ENCODE data around the gene FCGR2B.
"Not testable (repeated sequence)": the region's sequence is repeated elsewhere in the genome, so short reads cannot be mapped to it uniquely, and the experiment has no call there.

FCGR2B gene

GRCh38 chr1:161662684-161663339, at the start of gene FCGR2B:
TSS of gene FCGR2B (plus strand) at chr1:161663143. CDS start at chr1:161663242, 99 bp downstream.
- DNase-seq = not testable (repeated sequence)

GRCh38 chr1:161616417-161616816, 46.5 kb upstream of the FCGR2B start:
- not testable (repeated sequence) for DNase-seq

- DNase-seq = not testable (repeated sequence)
Measured at GRCh38 chr1:161618517-161618916, 44.4 kb upstream of the FCGR2B start.

- not testable (repeated sequence) for DNase-seq
Measured at GRCh38 chr1:161620399-161620798, 42.5 kb upstream of the FCGR2B start.

GRCh38 chr1:161621181-161622000, 41.6 kb upstream of the FCGR2B start:
- peak; percentile 78 for DNase-seq

- DNase-seq = not testable (repeated sequence)
Measured at GRCh38 chr1:161622054-161622453, 40.9 kb upstream of the FCGR2B start.

GRCh38 chr1:161623401-161624051, 39.4 kb upstream of the FCGR2B start:
- not testable (repeated sequence) for DNase-seq

GRCh38 chr1:161624605-161625004, 38.3 kb upstream of the FCGR2B start:
- not testable (repeated sequence) for DNase-seq

- not testable (repeated sequence) for DNase-seq
Measured at GRCh38 chr1:161626445-161627146, 36.3 kb upstream of the FCGR2B start.

GRCh38 chr1:161630128-161630742, 32.7 kb upstream of the FCGR2B start:
- DNase-seq = not testable (repeated sequence)

- no peak for DNase-seq
Measured at GRCh38 chr1:161631076-161631475, 31.9 kb upstream of the FCGR2B start, which contains the start of gene FCGR3B. TSS of gene FCGR3B (minus strand) at chr1:161631176. CDS start at chr1:161631094, 82 bp downstream.

GRCh38 chr1:161634993-161635392, 27.9 kb upstream of the FCGR2B start:
- DNase-seq = not testable (repeated sequence)

GRCh38 chr1:161636189-161636782, 26.7 kb upstream of the FCGR2B start:
- not testable (repeated sequence) for DNase-seq

- DNase-seq = not testable (repeated sequence)
Measured at GRCh38 chr1:161636976-161637375, 26.0 kb upstream of the FCGR2B start.

GRCh38 chr1:161638251-161638993, 24.5 kb upstream of the FCGR2B start:
- not testable (repeated sequence) for DNase-seq

GRCh38 chr1:161639203-161639602, 23.7 kb upstream of the FCGR2B start:
- DNase-seq = not testable (repeated sequence)

GRCh38 chr1:161642697-161643096, 20.2 kb upstream of the FCGR2B start:
- DNase-seq = not testable (repeated sequence)

- DNase-seq = not testable (repeated sequence)
Measured at GRCh38 chr1:161643481-161644208, 19.3 kb upstream of the FCGR2B start.

GRCh38 chr1:161644855-161645254, 18.1 kb upstream of the FCGR2B start:
- not testable (repeated sequence) for DNase-seq

All from femur (tissue), 1 donor.